ENCODE results near the gene ACSL3.

GRCh38 chr2:222891890-222892289, 31.1 kb downstream of the ACSL3 start:
- TF ChIP-seq CTCF (IDR thresholded peaks at IDR 0.05) (no peak), POLR2A (IDR thresholded peaks at IDR 0.05) (no peak), EP300 (IDR thresholded peaks at IDR 0.05) (no peak)
